ENCODE results near the gene DNAJC27. TPM values are rescaled to one million over a fixed set of nuclear protein-coding genes. Genes with fewer than 3 reads are reported as not detected.

The DNAJC27 gene
- total RNA-seq, 1 donor from 2014 or later = 8.4 TPM

DNA sequence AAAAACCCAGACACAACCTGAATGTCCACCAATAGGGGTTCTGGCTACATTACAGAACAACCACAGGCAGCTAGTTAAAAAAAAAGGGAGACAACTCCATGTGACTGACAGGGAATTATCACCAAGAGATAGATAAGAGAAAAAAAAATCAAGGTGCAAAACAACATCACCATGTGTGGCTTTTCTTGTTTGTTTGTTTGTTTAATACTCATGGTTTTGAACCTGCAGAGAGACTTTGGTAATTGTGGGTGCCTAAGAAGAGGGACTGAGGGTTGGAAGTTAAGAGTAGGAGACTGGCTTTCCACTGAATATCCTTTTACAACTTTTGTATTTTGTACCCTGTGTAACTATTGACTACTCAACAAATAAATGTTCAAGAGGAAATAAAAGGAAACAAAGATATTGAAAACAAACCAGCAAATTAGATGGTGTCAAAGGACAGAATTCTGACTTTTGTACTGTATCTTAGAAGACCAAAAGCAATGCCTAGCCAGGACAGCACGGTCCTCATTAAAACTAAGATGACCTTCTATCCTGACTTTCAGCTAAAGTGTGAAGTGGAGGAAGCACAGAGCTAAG is 22.5 kb upstream of the DNAJC27 start:
- Histone ChIP-seq H3K4me3 (ENCODE audit: low read length in 3 of 3) (no peak overlapping the region), H3K9me3 (ENCODE audit: control insufficient read depth in 3 of 3, low read length in 3 of 3) (no peaks in the 10 kb centered on the region), H3K27ac (ENCODE audit: low read depth, low read length) (no peak overlapping the region), H3K27me3 (ENCODE audit: control insufficient read depth in 3 of 3, insufficient read depth in 3 of 3, low read length in 3 of 3) (no peaks in the 10 kb centered on the region), H3K9ac (ENCODE audit: low read depth in 1 of 3, low read length in 3 of 3) (no peak overlapping the region), H3K4me1 (ENCODE audit: control insufficient read depth in 3 of 3, insufficient read depth in 3 of 3, low read length in 3 of 3) (peaks cover 7 to 14% (median 8%) of the 10 kb centered on the region in 3 donors), H3K36me3 (ENCODE audit: control insufficient read depth in 3 of 3, insufficient read depth in 3 of 3, low read length in 3 of 3) (no peaks in the 10 kb centered on the region)

DNA sequence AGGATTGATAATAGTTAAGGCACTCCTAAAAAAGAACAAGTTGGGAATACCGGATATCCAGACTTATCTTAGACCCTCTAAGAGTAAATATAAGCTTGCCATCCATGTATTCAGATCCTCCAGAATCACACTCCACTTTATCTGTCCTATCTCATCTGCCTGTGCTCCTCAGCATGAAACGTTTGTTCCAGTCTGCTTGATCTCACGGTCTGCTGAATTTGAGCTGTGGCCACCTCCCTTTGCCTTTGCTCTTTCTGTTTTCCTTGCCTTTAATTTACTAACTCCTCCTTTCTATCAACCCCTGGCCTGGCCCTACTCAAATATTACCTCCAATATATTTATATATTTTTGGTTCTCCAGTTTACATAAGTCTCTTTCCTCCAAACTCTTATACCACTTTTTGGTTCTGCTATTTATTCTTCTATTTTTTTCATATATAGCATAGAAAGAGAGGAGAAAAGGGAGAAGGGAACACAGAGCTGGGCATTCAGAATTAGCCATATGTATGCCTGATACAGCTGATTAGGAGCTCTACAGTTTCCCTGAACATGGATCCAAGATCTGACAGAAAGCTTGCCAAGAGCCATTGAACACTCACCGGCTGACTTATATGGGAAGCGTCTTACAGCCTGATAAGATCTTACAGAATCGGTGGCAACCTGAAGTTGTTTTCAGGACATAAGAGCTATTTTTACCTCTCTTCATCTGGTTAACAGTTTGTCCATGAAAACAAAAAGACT is 21.8 kb upstream of the DNAJC27 start:
- H3K27me3 ChIP-seq (ENCODE audit: control insufficient read depth in 3 of 3, insufficient read depth in 3 of 3, low read length in 3 of 3) = no peaks in the 10 kb centered on the region
- no peak overlapping the region for H3K4me3 ChIP-seq (ENCODE audit: low read length in 3 of 3)
- no peaks in the 10 kb centered on the region for H3K36me3 ChIP-seq (ENCODE audit: control insufficient read depth in 3 of 3, insufficient read depth in 3 of 3, low read length in 3 of 3)
- no peak overlapping the region for H3K27ac ChIP-seq (ENCODE audit: low read depth, low read length)
- no peak overlapping the region for H3K9ac ChIP-seq (ENCODE audit: low read depth in 1 of 3, low read length in 3 of 3)
- peaks cover 7 to 14% (median 8%) of the 10 kb centered on the region in 3 donors for H3K4me1 ChIP-seq (ENCODE audit: control insufficient read depth in 3 of 3, insufficient read depth in 3 of 3, low read length in 3 of 3)
- H3K9me3 ChIP-seq (ENCODE audit: control insufficient read depth in 3 of 3, low read length in 3 of 3) = no peaks in the 10 kb centered on the region

DNA sequence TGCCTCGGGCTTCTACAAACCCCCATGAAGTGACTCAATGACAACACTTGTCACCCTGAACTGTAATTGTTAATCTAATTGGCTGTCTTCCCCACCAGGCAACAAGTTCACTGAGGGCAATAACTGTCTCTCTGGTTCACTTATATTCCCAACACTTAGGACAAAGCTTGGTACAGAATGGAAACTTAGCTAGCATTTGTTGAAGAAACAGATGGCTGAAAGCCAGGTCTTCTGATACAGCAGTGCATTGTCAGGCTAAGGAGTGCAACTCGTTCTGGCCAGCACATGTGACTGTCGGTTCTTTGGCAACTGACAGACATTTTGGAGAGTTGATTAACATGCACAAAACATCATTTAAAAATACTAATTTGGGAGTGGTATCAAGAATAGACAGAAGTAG is 14.6 kb upstream of the DNAJC27 start:
- no peaks in the 10 kb centered on the region for H3K27me3 ChIP-seq (ENCODE audit: control insufficient read depth in 3 of 3, insufficient read depth in 3 of 3, low read length in 3 of 3)
- H3K9ac ChIP-seq (ENCODE audit: low read depth in 1 of 3, low read length in 3 of 3) = no peak overlapping the region
- peaks cover 0 to 12% (median 5%) of the 10 kb centered on the region in 3 donors for H3K4me1 ChIP-seq (ENCODE audit: control insufficient read depth in 3 of 3, insufficient read depth in 3 of 3, low read length in 3 of 3)
- no peak overlapping the region for H3K27ac ChIP-seq (ENCODE audit: low read depth, low read length)
- H3K4me3 ChIP-seq (ENCODE audit: low read length in 3 of 3) = no peak overlapping the region
- no peaks in the 10 kb centered on the region for H3K36me3 ChIP-seq (ENCODE audit: control insufficient read depth in 3 of 3, insufficient read depth in 3 of 3, low read length in 3 of 3)
- no peaks in the 10 kb centered on the region for H3K9me3 ChIP-seq (ENCODE audit: control insufficient read depth in 3 of 3, low read length in 3 of 3)

DNA sequence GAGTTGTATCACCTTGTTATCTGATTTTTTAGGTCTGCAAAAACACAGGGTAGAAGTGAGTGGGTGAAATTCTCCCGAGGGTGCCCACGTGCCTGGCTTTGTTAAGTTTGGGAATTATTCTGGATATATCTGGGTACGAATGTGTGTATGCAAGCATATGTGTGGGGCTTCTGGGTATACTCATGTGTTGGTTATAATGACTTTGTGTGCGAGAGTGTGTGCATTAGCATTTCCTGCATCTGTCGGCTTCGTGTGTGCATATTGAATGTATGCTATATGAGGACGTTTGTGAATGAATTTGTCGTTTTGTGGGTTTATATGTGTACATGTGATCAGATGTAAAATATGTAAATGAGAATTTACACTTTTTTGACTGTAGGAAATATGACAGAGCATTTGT is 13.8 kb upstream of the DNAJC27 start:
- H3K36me3 ChIP-seq (ENCODE audit: control insufficient read depth in 3 of 3, insufficient read depth in 3 of 3, low read length in 3 of 3) = no peaks in the 10 kb centered on the region
- no peak overlapping the region for H3K27ac ChIP-seq (ENCODE audit: low read depth, low read length)
- no peaks in the 10 kb centered on the region for H3K9me3 ChIP-seq (ENCODE audit: control insufficient read depth in 3 of 3, low read length in 3 of 3)
- no peak overlapping the region for H3K9ac ChIP-seq (ENCODE audit: low read depth in 1 of 3, low read length in 3 of 3)
- H3K4me3 ChIP-seq (ENCODE audit: low read length in 3 of 3) = no peak overlapping the region
- H3K27me3 ChIP-seq (ENCODE audit: control insufficient read depth in 3 of 3, insufficient read depth in 3 of 3, low read length in 3 of 3) = no peaks in the 10 kb centered on the region
- peaks cover 0 to 12% (median 5%) of the 10 kb centered on the region in 3 donors for H3K4me1 ChIP-seq (ENCODE audit: control insufficient read depth in 3 of 3, insufficient read depth in 3 of 3, low read length in 3 of 3)

DNA sequence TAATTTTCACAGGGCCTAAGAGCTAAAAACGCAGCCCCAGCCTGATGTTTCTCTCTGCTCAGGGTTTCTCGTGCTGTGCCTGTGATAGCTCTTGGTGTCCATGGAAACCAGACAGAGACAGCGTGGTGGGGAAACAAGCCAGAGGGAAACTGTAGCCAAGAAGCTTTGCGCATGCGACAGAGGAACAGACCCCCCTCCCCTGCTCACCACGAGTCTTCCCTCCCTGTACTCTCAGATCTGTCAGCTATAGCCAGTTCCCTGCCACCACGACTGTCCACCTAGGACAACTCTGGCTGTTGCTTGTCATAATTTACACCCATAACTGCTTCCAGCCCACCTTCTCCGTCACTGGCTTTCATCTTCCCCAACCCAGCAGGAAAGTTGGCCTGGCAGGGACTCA is 13.2 kb upstream of the DNAJC27 start:
- H3K4me3 ChIP-seq (ENCODE audit: low read length in 3 of 3) = no peak overlapping the region
- no peaks in the 10 kb centered on the region for H3K9me3 ChIP-seq (ENCODE audit: control insufficient read depth in 3 of 3, low read length in 3 of 3)
- H3K9ac ChIP-seq (ENCODE audit: low read depth in 1 of 3, low read length in 3 of 3) = peak overlapping the region in 1 of 3 donors; percentile 40
- peaks cover 0 to 12% (median 5%) of the 10 kb centered on the region in 3 donors for H3K4me1 ChIP-seq (ENCODE audit: control insufficient read depth in 3 of 3, insufficient read depth in 3 of 3, low read length in 3 of 3)
- H3K36me3 ChIP-seq (ENCODE audit: control insufficient read depth in 3 of 3, insufficient read depth in 3 of 3, low read length in 3 of 3) = no peaks in the 10 kb centered on the region
- H3K27ac ChIP-seq (ENCODE audit: low read depth, low read length) = no peak overlapping the region
- no peaks in the 10 kb centered on the region for H3K27me3 ChIP-seq (ENCODE audit: control insufficient read depth in 3 of 3, insufficient read depth in 3 of 3, low read length in 3 of 3)

DNA sequence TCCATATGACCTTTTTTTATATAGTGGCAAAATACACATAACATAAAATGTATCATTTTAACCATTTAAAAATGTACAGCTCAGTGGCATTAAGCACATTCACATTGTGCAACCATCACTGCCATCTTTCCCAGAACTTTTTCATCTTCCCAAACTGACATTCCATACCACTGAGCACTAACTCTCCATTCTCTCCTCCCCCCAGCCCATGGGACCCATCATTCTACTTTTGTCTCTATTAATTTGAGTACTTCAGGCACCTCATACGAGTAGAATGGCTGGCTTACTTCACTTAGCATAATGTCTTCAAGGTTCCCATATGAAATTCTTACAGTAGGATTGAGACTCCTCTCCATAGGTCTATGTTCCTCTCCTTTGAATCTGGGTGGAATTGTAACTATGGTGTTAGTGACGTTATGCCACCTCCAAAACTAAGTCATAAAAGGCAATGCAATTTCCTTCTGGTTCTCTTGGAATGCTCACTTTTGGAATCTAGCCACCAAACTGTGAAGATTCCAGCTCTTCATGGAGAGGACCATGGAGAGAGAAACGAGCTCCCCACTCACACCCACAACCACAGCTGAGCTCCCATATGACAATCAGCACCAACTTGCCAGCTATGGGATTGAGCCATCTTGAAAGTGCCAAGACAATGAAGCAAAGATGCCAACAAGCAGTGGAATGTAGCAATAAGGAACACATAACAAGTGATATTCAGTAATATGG is 9.8 kb upstream of the DNAJC27 start:
- Histone ChIP-seq H3K27ac (ENCODE audit: low read depth, low read length) (no peak overlapping the region), H3K27me3 (ENCODE audit: control insufficient read depth in 3 of 3, insufficient read depth in 3 of 3, low read length in 3 of 3) (no peaks in the 10 kb centered on the region), H3K36me3 (ENCODE audit: control insufficient read depth in 3 of 3, insufficient read depth in 3 of 3, low read length in 3 of 3) (peaks cover 0 to 6% (median 3%) of the 10 kb centered on the region in 3 donors), H3K9me3 (ENCODE audit: control insufficient read depth in 3 of 3, low read length in 3 of 3) (no peaks in the 10 kb centered on the region), H3K4me3 (ENCODE audit: low read length in 3 of 3) (no peak overlapping the region), H3K9ac (ENCODE audit: low read depth in 1 of 3, low read length in 3 of 3) (no peak overlapping the region), H3K4me1 (ENCODE audit: control insufficient read depth in 3 of 3, insufficient read depth in 3 of 3, low read length in 3 of 3) (peaks cover 0 to 12% (median 5%) of the 10 kb centered on the region in 3 donors)

DNA sequence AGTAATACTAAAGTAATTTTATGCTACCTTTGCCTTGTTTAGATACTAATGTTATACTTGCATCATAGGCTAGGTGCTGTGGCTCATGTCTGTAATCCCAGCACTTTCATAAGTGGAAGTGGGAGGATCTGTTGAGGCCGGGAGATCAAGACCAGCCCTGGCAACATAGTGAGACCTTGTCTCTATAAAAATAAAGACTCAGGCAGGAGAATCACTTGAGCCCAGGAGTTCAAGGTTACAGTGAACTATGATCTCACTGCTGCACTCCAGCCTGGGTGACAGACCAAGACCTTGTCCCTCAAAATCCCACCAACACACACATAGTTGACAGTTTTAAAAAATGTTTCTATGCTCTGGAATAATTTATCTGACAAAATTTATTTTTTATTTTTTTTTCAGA is 6.9 kb upstream of the DNAJC27 start:
- Histone ChIP-seq H3K27me3 (ENCODE audit: control insufficient read depth in 3 of 3, insufficient read depth in 3 of 3, low read length in 3 of 3) (no peaks in the 10 kb centered on the region), H3K27ac (ENCODE audit: low read depth, low read length) (no peak overlapping the region), H3K4me3 (ENCODE audit: low read length in 3 of 3) (no peak overlapping the region), H3K4me1 (ENCODE audit: control insufficient read depth in 3 of 3, insufficient read depth in 3 of 3, low read length in 3 of 3) (peaks cover 0 to 6% (median 0%) of the 10 kb centered on the region in 3 donors), H3K9ac (ENCODE audit: low read depth in 1 of 3, low read length in 3 of 3) (no peak overlapping the region), H3K9me3 (ENCODE audit: control insufficient read depth in 3 of 3, low read length in 3 of 3) (no peaks in the 10 kb centered on the region), H3K36me3 (ENCODE audit: control insufficient read depth in 3 of 3, insufficient read depth in 3 of 3, low read length in 3 of 3) (peaks cover 0 to 6% (median 3%) of the 10 kb centered on the region in 3 donors)

DNA sequence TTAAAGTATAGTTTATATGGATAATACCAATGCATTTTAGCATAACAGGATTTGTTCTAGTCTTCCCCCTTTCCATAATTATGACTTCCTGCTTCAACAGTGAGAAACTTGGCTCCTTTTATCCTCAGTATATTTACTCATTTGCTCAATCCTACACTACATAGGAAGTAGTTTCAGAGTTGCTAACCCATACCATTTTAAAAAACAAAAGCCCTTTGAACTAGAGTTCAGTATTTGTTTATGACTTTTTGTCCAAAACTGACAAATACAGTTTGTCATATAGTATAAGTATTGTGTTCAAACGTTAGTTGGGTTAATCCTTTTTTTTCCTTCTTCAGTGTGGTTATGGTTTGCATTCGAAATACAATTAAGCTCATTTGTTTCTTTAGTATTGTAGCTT is 5.9 kb upstream of the DNAJC27 start:
- Histone ChIP-seq H3K4me3 (ENCODE audit: low read length in 3 of 3) (no peak overlapping the region), H3K36me3 (ENCODE audit: control insufficient read depth in 3 of 3, insufficient read depth in 3 of 3, low read length in 3 of 3) (peaks cover 0 to 6% (median 3%) of the 10 kb centered on the region in 3 donors)

DNA sequence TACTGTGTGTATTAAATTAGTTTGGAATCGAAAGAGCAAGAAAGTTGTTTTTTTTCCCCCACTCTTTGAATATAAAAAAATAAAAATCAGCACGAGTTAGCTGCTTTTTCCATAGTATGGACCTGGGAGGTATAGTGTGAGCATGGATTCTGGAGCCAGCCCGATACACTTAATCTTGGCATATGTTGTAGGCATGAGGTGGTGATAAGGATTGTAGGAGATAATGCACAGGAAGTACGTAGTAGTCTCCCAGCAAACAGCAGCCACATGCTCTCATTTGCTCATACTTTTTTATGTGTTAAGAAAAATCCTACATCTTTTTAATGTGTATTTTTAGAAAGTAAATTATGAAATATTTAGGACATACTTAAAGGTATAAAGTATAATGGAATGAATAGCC is 2.1 kb upstream of the DNAJC27 start:
- no peak overlapping the region for H3K4me3 ChIP-seq (ENCODE audit: low read length in 3 of 3)
- H3K27me3 ChIP-seq (ENCODE audit: control insufficient read depth in 3 of 3, insufficient read depth in 3 of 3, low read length in 3 of 3) = no peaks in the 10 kb centered on the region
- peaks cover 0 to 24% (median 12%) of the 10 kb centered on the region in 3 donors for H3K4me1 ChIP-seq (ENCODE audit: control insufficient read depth in 3 of 3, insufficient read depth in 3 of 3, low read length in 3 of 3)
- H3K9me3 ChIP-seq (ENCODE audit: control insufficient read depth in 3 of 3, low read length in 3 of 3) = no peaks in the 10 kb centered on the region
- peak overlapping the region; percentile 100 for H3K27ac ChIP-seq (ENCODE audit: low read depth, low read length)
- H3K36me3 ChIP-seq (ENCODE audit: control insufficient read depth in 3 of 3, insufficient read depth in 3 of 3, low read length in 3 of 3) = no peaks in the 10 kb centered on the region
- peak overlapping the region in 1 of 3 donors; percentile 100 for H3K9ac ChIP-seq (ENCODE audit: low read depth in 1 of 3, low read length in 3 of 3)

More for the DNA sequence above, 5.9 kb upstream of the DNAJC27 start:
- Histone ChIP-seq H3K9ac (ENCODE audit: low read depth in 1 of 3, low read length in 3 of 3) (no peak overlapping the region), H3K27me3 (ENCODE audit: control insufficient read depth in 3 of 3, insufficient read depth in 3 of 3, low read length in 3 of 3) (no peaks in the 10 kb centered on the region), H3K9me3 (ENCODE audit: control insufficient read depth in 3 of 3, low read length in 3 of 3) (no peaks in the 10 kb centered on the region), H3K4me1 (ENCODE audit: control insufficient read depth in 3 of 3, insufficient read depth in 3 of 3, low read length in 3 of 3) (peaks cover 0 to 15% (median 4%) of the 10 kb centered on the region in 3 donors), H3K27ac (ENCODE audit: low read depth, low read length) (no peak overlapping the region)
